ENCODE data around the gene LMAN1.

Gene LMAN1

GRCh38 chr18:59360381-59360780 lies 1.3 kb upstream of the LMAN1 start:
- no peak for DNase-seq (ENCODE audit: low spot score)

- DNase-seq (ENCODE audit: low spot score), result no peak
Observed at GRCh38 chr18:59359576-59359952, 499 bp upstream of the LMAN1 start.

GRCh38 chr18:59358414-59358711 lies 702 bp downstream of the LMAN1 start:
- peak; percentile 29 for DNase-seq (ENCODE audit: low spot score)

- no peak for DNase-seq (ENCODE audit: low spot score)
Observed at GRCh38 chr18:59357928-59358327, 1.1 kb downstream of the LMAN1 start.

- no peak for DNase-seq (ENCODE audit: low spot score)
Observed at GRCh38 chr18:59354731-59355130, 4.3 kb downstream of the LMAN1 start.

GRCh38 chr18:59353079-59353680 lies 5.9 kb downstream of the LMAN1 start:
- no peak for DNase-seq (ENCODE audit: low spot score)

- no peak for DNase-seq (ENCODE audit: low spot score)
Observed at GRCh38 chr18:59352250-59352855, 6.7 kb downstream of the LMAN1 start.

- no peak for DNase-seq (ENCODE audit: low spot score)
Observed at GRCh38 chr18:59345556-59345955, 13.5 kb downstream of the LMAN1 start.

GRCh38 chr18:59344996-59345395 lies 14.1 kb downstream of the LMAN1 start:
- no peak for DNase-seq (ENCODE audit: low spot score)

- DNase-seq (ENCODE audit: low spot score), result no peak
Observed at GRCh38 chr18:59343926-59344325, 15.1 kb downstream of the LMAN1 start.

GRCh38 chr18:59340817-59341216 lies 18.2 kb downstream of the LMAN1 start:
- DNase-seq (ENCODE audit: low spot score), result no peak

GRCh38 chr18:59340312-59340711 lies 18.8 kb downstream of the LMAN1 start:
- DNase-seq (ENCODE audit: low spot score), result no peak

- DNase-seq (ENCODE audit: low spot score), result no peak
Observed at GRCh38 chr18:59332986-59333385, 26.1 kb downstream of the LMAN1 start.

- no peak for DNase-seq (ENCODE audit: low spot score)
Observed at GRCh38 chr18:59328683-59329082, 30.4 kb downstream of the LMAN1 start.

GRCh38 chr18:59325965-59326364 lies 33.1 kb downstream of the LMAN1 start:
- DNase-seq (ENCODE audit: low spot score), result no peak

GRCh38 chr18:59324623-59324971 lies 34.5 kb downstream of the LMAN1 start:
- no peak for DNase-seq (ENCODE audit: low spot score)

- no peak for DNase-seq (ENCODE audit: low spot score)
Observed at GRCh38 chr18:59323931-59324622, 35.0 kb downstream of the LMAN1 start.

GRCh38 chr18:59318460-59319050 lies 40.5 kb downstream of the LMAN1 start, which contains the start of gene CPLX4:
Gene CPLX4 (minus strand): TSS chr18:59318649. CDS start chr18:59318462, 187 bp downstream.
- no peak for DNase-seq (ENCODE audit: low spot score)

GRCh38 chr18:59311631-59312030 lies 47.4 kb downstream of the LMAN1 start:
- DNase-seq (ENCODE audit: low spot score), result no peak

GRCh38 chr18:59308938-59309260 lies 50.2 kb downstream of the LMAN1 start:
- DNase-seq (ENCODE audit: low spot score), result no peak

GRCh38 chr18:59308248-59308937 lies 50.7 kb downstream of the LMAN1 start:
- peak; percentile 63 for DNase-seq (ENCODE audit: low spot score)

GRCh38 chr18:59306640-59307039 lies 52.4 kb downstream of the LMAN1 start:
- no peak for DNase-seq (ENCODE audit: low spot score)

GRCh38 chr18:59305295-59305694 lies 53.8 kb downstream of the LMAN1 start:
- DNase-seq (ENCODE audit: low spot score), result no peak

All from HuH-7 (cell line).